ENCODE results near the gene ARMS2.

DNA sequence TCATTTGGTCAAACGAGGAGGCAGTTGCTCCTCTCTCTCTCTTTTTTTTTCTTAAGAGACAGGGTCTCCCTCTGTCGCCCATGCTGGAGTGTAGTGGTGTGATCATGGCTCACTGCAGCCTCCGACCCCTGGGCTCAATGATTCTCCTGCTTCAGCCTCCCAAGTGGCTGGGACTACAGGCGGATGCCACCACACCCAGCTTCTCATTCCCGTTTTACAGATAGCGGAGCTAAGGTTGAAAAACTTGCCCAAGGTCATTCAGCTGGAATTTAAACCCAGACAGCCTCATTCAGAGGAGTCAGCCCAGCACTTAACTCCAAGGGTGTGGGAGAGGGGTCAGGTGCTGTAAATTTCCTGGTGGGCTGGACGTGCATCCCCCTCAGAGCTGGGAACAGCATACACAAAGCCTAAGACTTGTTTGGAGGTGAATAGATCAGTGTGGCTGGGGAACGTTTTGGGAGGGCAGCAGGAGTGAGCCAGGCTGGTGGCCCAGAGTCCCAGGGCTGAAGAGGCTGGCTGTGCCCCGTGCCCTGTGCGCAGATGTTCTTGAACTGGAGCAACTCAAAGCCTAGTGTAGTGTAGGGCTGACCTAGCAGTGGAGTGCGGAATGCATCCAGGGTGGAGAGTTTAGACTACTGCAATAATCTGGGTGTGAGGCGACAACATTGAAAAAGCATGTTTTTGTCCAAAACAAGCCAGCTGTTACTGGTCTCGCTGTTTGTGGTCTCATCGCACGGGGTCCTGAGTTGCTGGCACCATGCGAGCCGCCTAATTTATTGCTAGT lies 9.2 kb downstream of the ARMS2 start:
- TF ChIP-seq POLR2AphosphoS5 (IDR thresholded peaks at IDR 0.05; ENCODE audit: low read depth, low read length) (no peak), TAF1 (IDR thresholded peaks at IDR 0.05; ENCODE audit: borderline replicate concordance, insufficient read depth, low read length) (no peak)
- TF ChIP-seq, protein P1, sequence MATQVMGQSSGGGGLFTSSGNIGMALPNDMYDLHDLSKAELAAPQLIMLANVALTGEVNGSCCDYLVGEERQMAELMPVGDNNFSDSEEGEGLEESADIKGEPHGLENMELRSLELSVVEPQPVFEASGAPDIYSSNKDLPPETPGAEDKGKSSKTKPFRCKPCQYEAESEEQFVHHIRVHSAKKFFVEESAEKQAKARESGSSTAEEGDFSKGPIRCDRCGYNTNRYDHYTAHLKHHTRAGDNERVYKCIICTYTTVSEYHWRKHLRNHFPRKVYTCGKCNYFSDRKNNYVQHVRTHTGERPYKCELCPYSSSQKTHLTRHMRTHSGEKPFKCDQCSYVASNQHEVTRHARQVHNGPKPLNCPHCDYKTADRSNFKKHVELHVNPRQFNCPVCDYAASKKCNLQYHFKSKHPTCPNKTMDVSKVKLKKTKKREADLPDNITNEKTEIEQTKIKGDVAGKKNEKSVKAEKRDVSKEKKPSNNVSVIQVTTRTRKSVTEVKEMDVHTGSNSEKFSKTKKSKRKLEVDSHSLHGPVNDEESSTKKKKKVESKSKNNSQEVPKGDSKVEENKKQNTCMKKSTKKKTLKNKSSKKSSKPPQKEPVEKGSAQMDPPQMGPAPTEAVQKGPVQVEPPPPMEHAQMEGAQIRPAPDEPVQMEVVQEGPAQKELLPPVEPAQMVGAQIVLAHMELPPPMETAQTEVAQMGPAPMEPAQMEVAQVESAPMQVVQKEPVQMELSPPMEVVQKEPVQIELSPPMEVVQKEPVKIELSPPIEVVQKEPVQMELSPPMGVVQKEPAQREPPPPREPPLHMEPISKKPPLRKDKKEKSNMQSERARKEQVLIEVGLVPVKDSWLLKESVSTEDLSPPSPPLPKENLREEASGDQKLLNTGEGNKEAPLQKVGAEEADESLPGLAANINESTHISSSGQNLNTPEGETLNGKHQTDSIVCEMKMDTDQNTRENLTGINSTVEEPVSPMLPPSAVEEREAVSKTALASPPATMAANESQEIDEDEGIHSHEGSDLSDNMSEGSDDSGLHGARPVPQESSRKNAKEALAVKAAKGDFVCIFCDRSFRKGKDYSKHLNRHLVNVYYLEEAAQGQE (IDR thresholded peaks at IDR 0.05; ENCODE audit: insufficient read depth in 1 of 2, low read depth in 2 of 2, low read length in 2 of 2): no peak

Data from PFSK-1 (cell line).